H54 (cell line): ENCODE results near the gene PDE7B.
"Not testable (repeated sequence)": the region's sequence is repeated elsewhere in the genome, so short reads cannot be mapped to it uniquely, and the experiment has no call there.

Source experiments
- DNase-seq: peaks from one replicate; pipeline ENCODE4 v3.0.0; 2011; ENCODE audit warnings: low spot score, mixed read lengths; ENCODE audit not compliant: insufficient read length
- FAIRE-seq: peaks from 3 replicates; lab custom pipeline; 2011; peaks lifted over from hg19 to GRCh38; lab: Jason Lieb, UNC
- POLR2A ChIP-seq: IDR thresholded peaks from 2 replicates; pipeline ENCODE4 v1.6.1; 2011; ENCODE audit warnings: low read depth, mild to moderate bottlenecking, low read length

Gene PDE7B

GRCh38 chr6:135830452-135830881, 21.0 kb upstream of the PDE7B start:
- FAIRE-seq (no peak), DNase-seq (no peak)
- no peak for TF ChIP-seq POLR2A

GRCh38 chr6:135831016-135831415, 20.5 kb upstream of the PDE7B start:
- no peak for DNase-seq
- TF ChIP-seq POLR2A, result no peak
- no peak for FAIRE-seq

- DNase-seq (no peak), FAIRE-seq (no peak)
- no peak for TF ChIP-seq POLR2A
Measured at GRCh38 chr6:135832166-135832565, 19.3 kb upstream of the PDE7B start.

GRCh38 chr6:135833771-135834170, 17.7 kb upstream of the PDE7B start:
- TF ChIP-seq POLR2A, result no peak
- FAIRE-seq (no peak), DNase-seq (no peak)

GRCh38 chr6:135837735-135838449, 13.6 kb upstream of the PDE7B start:
- TF ChIP-seq POLR2A, result no peak
- no peak for FAIRE-seq
- no peak for DNase-seq

GRCh38 chr6:135839121-135839520, 12.4 kb upstream of the PDE7B start:
- DNase-seq (no peak), FAIRE-seq (no peak)
- TF ChIP-seq POLR2A, result no peak

- no peak for TF ChIP-seq POLR2A
- FAIRE-seq (no peak), DNase-seq (no peak)
Measured at GRCh38 chr6:135842618-135843392, 8.7 kb upstream of the PDE7B start.

- DNase-seq (no peak), FAIRE-seq (no peak)
Measured at GRCh38 chr6:135850882-135851281, 619 bp upstream of the PDE7B start.

GRCh38 chr6:135852746-135853145, 1.2 kb downstream of the PDE7B start:
- TF ChIP-seq POLR2A, result no peak
- FAIRE-seq, result no peak
- no peak for DNase-seq

More at GRCh38 chr6:135850882-135851281, 619 bp upstream of the PDE7B start:
- TF ChIP-seq POLR2A, result no peak

- no peak for FAIRE-seq
- DNase-seq, result no peak
- TF ChIP-seq POLR2A, result no peak
Measured at GRCh38 chr6:135853227-135853626, 1.7 kb downstream of the PDE7B start.

GRCh38 chr6:135853986-135854385, 2.5 kb downstream of the PDE7B start:
- no peak for TF ChIP-seq POLR2A
- FAIRE-seq, result no peak
- no peak for DNase-seq

GRCh38 chr6:135854799-135855198, 3.3 kb downstream of the PDE7B start:
- no peak for FAIRE-seq
- no peak for TF ChIP-seq POLR2A
- DNase-seq, result no peak

- no peak for TF ChIP-seq POLR2A
- no peak for FAIRE-seq
- no peak for DNase-seq
Measured at GRCh38 chr6:135858931-135859330, 7.4 kb downstream of the PDE7B start.

- DNase-seq (no peak), FAIRE-seq (no peak)
- TF ChIP-seq POLR2A, result no peak
Measured at GRCh38 chr6:135860361-135860760, 8.9 kb downstream of the PDE7B start.

- FAIRE-seq (no peak), DNase-seq (no peak)
Measured at GRCh38 chr6:135861189-135861588, 9.7 kb downstream of the PDE7B start.

GRCh38 chr6:135864929-135865328, 13.4 kb downstream of the PDE7B start:
- DNase-seq, FAIRE-seq: not testable (repeated sequence)

More at GRCh38 chr6:135861189-135861588, 9.7 kb downstream of the PDE7B start:
- no peak for TF ChIP-seq POLR2A
